RWPE1 (cell line): Measurements from ENCODE around the gene MMP21.

Source experiments
- CTCF ChIA-PET: fragments of 350-600 bp; sonication (Branson Sonifier 250); formaldehyde crosslinking; extraction: SDS; loops from one replicate; lab custom pipeline; 2021; lab: Yijun Ruan, JAX
- POLR2A ChIA-PET: fragments of 400-600 bp; formaldehyde crosslinking; extraction: SDS; loops from one replicate; lab custom pipeline; 2020; ENCODE audit warnings: antibody characterized with exemption; ENCODE audit not compliant: low non-redundant PET; lab: Yijun Ruan, JAX
- DNase-seq: peaks from one replicate; pipeline ENCODE4 v3.0.0; 2012; ENCODE audit warnings: low spot score
- H3K27ac ChIP-seq: fragments of 450-650 bp; 2 replicates; pipeline ENCODE4 v1.5.1; 2017
- CTCF ChIP-seq: fragments of 450-650 bp; conservative IDR thresholded peaks from 2 replicates; pipeline ENCODE4 v1.5.1; 2017; ENCODE audit warnings: low read depth, mild to moderate bottlenecking

Gene MMP21

GRCh38 chr10:125817337-125817946, 41.8 kb upstream of the MMP21 start:
- POLR2A ChIA-PET = no interaction called here
- no peak overlapping the region for H3K27ac ChIP-seq
- no peak for TF ChIP-seq CTCF
- CTCF ChIA-PET = interaction anchor here (0.6 kb wide), 1 partner anchor 1083 kb away, joined by 4 read pairs; no protein-coding TSS in a partner anchor
- no peak for DNase-seq

GRCh38 chr10:125816548-125816947, 40.9 kb upstream of the MMP21 start:
- ChIA-PET POLR2A (no interaction called here), CTCF (no interaction called here)
- TF ChIP-seq CTCF = no peak
- no peak for DNase-seq
- no peak overlapping the region for H3K27ac ChIP-seq

GRCh38 chr10:125815764-125816163, 40.1 kb upstream of the MMP21 start:
- no peak for DNase-seq
- CTCF ChIA-PET = no interaction called here
- no peak for TF ChIP-seq CTCF
- POLR2A ChIA-PET = no interaction called here
- no peak overlapping the region for H3K27ac ChIP-seq

GRCh38 chr10:125812128-125812750, 36.6 kb upstream of the MMP21 start:
- TF ChIP-seq CTCF = no peak
- H3K27ac ChIP-seq = no peak overlapping the region
- CTCF ChIA-PET = no interaction called here
- DNase-seq = no peak
- POLR2A ChIA-PET = no interaction called here

- CTCF ChIA-PET = no interaction called here
- POLR2A ChIA-PET = no interaction called here
- DNase-seq = no peak
- no peak for TF ChIP-seq CTCF
- H3K27ac ChIP-seq = no peak overlapping the region
Measured at GRCh38 chr10:125811251-125811650, 35.6 kb upstream of the MMP21 start.

GRCh38 chr10:125808047-125808446, 32.4 kb upstream of the MMP21 start:
- no peak for DNase-seq
- ChIA-PET POLR2A (no interaction called here), CTCF (no interaction called here)
- TF ChIP-seq CTCF = no peak
- H3K27ac ChIP-seq = no peak overlapping the region
